A673 (cell line): ENCODE measurements around the gene TMEM45B.

Experiments used
- CTCF ChIP-seq: fragments of 300-800, 200-600 bp; sonication (generic); conservative IDR thresholded peaks from 2 replicates; pipeline ENCODE4 v1.5.1; 2017; ENCODE audit warnings: low read depth, mild to moderate bottlenecking, antibody characterized with exemption, low read length, moderate library complexity, mixed read lengths
- EZH2 ChIP-seq: fragments of 200-600 bp; sonication (generic); IDR thresholded peaks from 2 replicates; pipeline ENCODE4 v1.6.1; 2017; ENCODE audit warnings: borderline replicate concordance, low read depth, mild to moderate bottlenecking, mixed read lengths, antibody characterized with exemption, low read length; ENCODE audit not compliant: poor library complexity, severe bottlenecking

GRCh38 chr11:129778877-129779276, 36.8 kb upstream of the TMEM45B start:
- TF ChIP-seq CTCF (no peak), EZH2 (no peak)
